Measurements from ENCODE around the gene DOCK2. TPM values are rescaled to one million over a fixed set of nuclear protein-coding genes. Genes with fewer than 3 reads are reported as not detected.

The DOCK2 gene
- total RNA-seq, 4 donors from 2014 or later: 2.3 to 11.2 (median 3.2) TPM

DNA sequence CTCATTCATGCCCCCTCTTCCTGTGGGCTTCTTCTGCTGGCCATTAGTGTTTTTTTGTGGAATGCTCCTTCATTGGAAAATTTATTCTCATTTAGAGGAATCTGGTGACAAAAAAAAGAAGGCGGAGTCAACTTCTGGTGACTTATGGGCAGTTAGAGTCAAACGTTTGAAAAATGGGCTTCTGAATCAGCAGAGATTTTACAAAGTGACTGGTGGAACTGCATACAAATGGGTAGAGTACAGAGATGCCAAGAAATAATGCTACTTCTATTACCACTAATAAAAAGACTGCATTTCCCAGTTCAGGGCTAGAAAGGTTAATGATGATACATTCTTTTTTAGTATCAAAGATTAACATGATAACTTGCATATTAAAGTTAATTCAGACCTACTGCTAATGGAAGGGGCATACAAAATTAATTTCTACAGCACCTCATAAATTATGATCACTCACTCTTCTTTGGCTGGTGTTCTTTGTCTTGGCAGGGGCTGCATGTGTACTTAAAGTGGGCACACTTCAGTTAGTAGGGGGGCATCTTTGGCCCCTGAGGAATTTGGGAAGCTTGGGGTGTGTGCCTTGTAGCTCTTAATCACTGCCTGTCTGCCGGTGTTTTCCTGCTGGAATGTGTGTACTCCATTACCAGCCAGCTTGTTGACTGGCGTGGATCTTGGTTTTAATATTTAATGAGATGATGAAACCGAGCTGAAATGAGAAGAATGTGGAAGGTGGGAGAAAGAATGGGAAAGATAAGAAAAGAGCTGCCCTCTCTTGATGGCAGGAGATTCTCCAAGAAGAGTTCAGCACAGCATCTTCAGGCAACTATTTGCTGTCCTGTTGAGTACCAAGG is 148.9 kb downstream of the DOCK2 start:
- Histone ChIP-seq H3K4me1 (no peaks in the 10 kb centered on the region), H3K4me3 (no peak overlapping the region), H3K27ac (no peak overlapping the region), H3K36me3 (no peaks in the 10 kb centered on the region), H3K9me3 (no peaks in the 10 kb centered on the region), H3K27me3 (no peaks in the 10 kb centered on the region)
- DNase-seq (ENCODE audit: low spot score in 2 of 2): no peak
- no peak for TF ChIP-seq EP300 (IDR thresholded peaks at IDR 0.05)
- TF ChIP-seq POLR2A (IDR thresholded peaks at IDR 0.05): no peak
- TF ChIP-seq, protein P1, sequence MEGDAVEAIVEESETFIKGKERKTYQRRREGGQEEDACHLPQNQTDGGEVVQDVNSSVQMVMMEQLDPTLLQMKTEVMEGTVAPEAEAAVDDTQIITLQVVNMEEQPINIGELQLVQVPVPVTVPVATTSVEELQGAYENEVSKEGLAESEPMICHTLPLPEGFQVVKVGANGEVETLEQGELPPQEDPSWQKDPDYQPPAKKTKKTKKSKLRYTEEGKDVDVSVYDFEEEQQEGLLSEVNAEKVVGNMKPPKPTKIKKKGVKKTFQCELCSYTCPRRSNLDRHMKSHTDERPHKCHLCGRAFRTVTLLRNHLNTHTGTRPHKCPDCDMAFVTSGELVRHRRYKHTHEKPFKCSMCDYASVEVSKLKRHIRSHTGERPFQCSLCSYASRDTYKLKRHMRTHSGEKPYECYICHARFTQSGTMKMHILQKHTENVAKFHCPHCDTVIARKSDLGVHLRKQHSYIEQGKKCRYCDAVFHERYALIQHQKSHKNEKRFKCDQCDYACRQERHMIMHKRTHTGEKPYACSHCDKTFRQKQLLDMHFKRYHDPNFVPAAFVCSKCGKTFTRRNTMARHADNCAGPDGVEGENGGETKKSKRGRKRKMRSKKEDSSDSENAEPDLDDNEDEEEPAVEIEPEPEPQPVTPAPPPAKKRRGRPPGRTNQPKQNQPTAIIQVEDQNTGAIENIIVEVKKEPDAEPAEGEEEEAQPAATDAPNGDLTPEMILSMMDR (IDR thresholded peaks at IDR 0.05): no peak
- no peak for TF ChIP-seq POLR2AphosphoS5 (IDR thresholded peaks at IDR 0.05)
- WGBS: 51% methylated on average over 5 of the region's 5 CpGs

DNA sequence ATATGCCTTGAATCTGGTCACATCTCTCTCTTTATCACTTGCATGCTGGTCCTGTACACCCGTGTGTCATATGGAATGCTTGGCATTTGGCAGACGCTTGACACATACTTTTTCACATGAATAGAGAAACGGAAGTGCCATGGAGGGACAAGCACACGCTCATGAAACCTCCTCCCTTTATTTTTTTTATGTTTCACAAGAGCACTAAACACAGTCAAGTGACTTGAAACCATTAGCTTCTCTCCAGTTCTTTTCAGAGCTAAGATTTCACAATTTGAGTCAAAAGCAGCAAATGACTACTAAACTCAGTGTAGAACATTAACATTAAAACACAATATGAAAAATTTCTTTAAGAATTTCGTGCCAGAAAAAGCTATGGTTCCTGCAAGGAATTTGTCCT is 151.1 kb downstream of the DOCK2 start:
- Histone ChIP-seq H3K4me3 (no peak overlapping the region), H3K27me3 (no peaks in the 10 kb centered on the region), H3K9me3 (no peaks in the 10 kb centered on the region), H3K4me1 (no peaks in the 10 kb centered on the region), H3K27ac (no peak overlapping the region), H3K36me3 (no peaks in the 10 kb centered on the region)
- TF ChIP-seq, protein P1 (IDR thresholded peaks at IDR 0.05): no peak
- TF ChIP-seq POLR2A (IDR thresholded peaks at IDR 0.05): no peak
- TF ChIP-seq EP300 (IDR thresholded peaks at IDR 0.05): no peak
- no peak for TF ChIP-seq POLR2AphosphoS5 (IDR thresholded peaks at IDR 0.05)
- DNase-seq (ENCODE audit: low spot score in 2 of 2): no peak
- 40% methylated on average over 5 of the region's 5 CpGs for WGBS

DNA sequence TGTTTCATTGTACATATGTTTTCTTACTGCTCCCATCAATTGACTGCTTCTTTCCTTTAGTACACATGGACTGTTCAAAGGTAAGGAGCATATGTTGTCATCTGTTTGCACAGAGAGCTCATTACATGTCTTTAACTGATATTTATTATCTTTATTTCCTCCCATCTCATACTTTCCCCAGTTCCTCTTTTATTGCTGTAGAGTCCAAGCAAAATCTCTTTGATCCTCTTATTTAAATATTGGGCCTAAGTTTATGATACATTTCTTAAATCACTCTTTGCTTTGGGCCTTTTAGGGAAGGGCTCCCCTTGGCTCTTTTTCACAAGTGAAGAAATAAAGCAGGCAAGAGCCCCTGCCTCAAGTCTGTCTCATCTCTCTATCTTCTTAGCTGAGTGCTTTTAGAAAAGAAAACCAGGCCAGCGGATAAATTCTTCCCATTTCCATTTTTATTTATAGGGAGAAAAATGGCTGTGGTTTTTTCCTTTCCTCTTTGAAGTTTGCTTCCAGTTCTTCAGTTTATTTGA is 152.4 kb downstream of the DOCK2 start:
- WGBS: 84% methylated on average over 1 of the region's 1 CpG
- DNase-seq (ENCODE audit: low spot score in 2 of 2): no peak
- no peak overlapping the region for H3K4me3 ChIP-seq
- no peaks in the 10 kb centered on the region for H3K27me3 ChIP-seq
- TF ChIP-seq, protein P1 (IDR thresholded peaks at IDR 0.05): no peak
- TF ChIP-seq EP300 (IDR thresholded peaks at IDR 0.05) (no peak), POLR2A (IDR thresholded peaks at IDR 0.05) (no peak), POLR2AphosphoS5 (IDR thresholded peaks at IDR 0.05) (no peak)
- H3K36me3 ChIP-seq: no peaks in the 10 kb centered on the region
- no peaks in the 10 kb centered on the region for H3K4me1 ChIP-seq
- H3K9me3 ChIP-seq: no peaks in the 10 kb centered on the region
- H3K27ac ChIP-seq: no peak overlapping the region

DNA sequence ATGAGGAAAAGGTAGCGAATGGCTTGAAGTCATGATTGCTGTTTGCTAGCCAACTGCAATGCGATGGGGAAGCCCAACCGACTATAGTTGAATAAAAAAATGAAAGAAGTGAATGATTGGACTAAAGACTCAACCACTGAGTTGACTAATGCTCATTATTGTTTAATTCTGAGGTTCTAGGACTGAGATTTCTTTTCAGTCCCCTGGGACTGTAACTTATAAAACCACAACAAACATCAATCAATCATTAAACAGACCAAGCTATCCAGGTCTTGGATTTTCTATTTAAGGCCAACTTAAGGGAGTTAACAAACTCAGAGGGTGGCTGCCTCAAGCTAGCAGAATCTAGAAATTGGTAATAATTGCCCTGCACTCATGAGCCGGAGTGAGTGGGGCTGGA is 154.2 kb downstream of the DOCK2 start:
- TF ChIP-seq, protein P1 (IDR thresholded peaks at IDR 0.05): no peak
- TF ChIP-seq POLR2AphosphoS5 (IDR thresholded peaks at IDR 0.05) (no peak), POLR2A (IDR thresholded peaks at IDR 0.05) (no peak), EP300 (IDR thresholded peaks at IDR 0.05) (no peak)
- no peak for DNase-seq (ENCODE audit: low spot score in 2 of 2)
- Histone ChIP-seq H3K27me3 (no peaks in the 10 kb centered on the region), H3K27ac (no peak overlapping the region), H3K36me3 (no peaks in the 10 kb centered on the region), H3K9me3 (no peaks in the 10 kb centered on the region), H3K4me1 (no peaks in the 10 kb centered on the region), H3K4me3 (no peak overlapping the region)
- WGBS: 92% methylated on average over 4 of the region's 4 CpGs

DNA sequence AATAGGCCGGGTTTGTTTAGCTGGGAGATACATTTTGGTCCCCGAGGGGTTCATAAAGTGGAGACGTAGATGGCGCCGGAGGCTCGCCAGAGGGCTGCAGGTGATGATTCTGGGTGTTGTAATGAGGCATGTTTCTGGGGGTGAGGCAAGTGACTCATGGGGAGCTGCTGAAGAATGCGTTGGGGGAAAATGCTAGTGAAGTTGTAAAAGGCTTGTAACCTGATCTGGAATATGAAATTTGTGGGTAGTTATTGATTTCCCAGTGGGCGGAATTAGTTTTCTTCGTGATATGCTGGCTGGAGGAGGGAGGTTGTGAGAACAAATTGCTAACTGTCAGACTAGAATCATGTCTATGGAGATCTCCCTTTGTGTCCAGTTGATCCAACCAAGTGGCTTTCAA is 158.3 kb downstream of the DOCK2 start:
- WGBS: 71% methylated on average over 9 of the region's 9 CpGs
- TF ChIP-seq POLR2AphosphoS5 (IDR thresholded peaks at IDR 0.05) (no peak), EP300 (IDR thresholded peaks at IDR 0.05) (no peak), POLR2A (IDR thresholded peaks at IDR 0.05) (no peak)
- TF ChIP-seq, protein P1 (IDR thresholded peaks at IDR 0.05): no peak

More for the DNA sequence above, 158.3 kb downstream of the DOCK2 start:
- DNase-seq (ENCODE audit: low spot score in 2 of 2): no peak
- Histone ChIP-seq H3K4me3 (no peak overlapping the region), H3K27ac (no peak overlapping the region), H3K27me3 (no peaks in the 10 kb centered on the region), H3K4me1 (no peaks in the 10 kb centered on the region), H3K36me3 (no peaks in the 10 kb centered on the region), H3K9me3 (no peaks in the 10 kb centered on the region)
